Measurements from ENCODE around the gene LYST. TPM values are rescaled to one million over a fixed set of nuclear protein-coding genes. Genes with fewer than 3 reads are reported as not detected.

Gene LYST
- total RNA-seq, 2 experiments from 2014 or later = 4.0 to 8.2 TPM

DNA sequence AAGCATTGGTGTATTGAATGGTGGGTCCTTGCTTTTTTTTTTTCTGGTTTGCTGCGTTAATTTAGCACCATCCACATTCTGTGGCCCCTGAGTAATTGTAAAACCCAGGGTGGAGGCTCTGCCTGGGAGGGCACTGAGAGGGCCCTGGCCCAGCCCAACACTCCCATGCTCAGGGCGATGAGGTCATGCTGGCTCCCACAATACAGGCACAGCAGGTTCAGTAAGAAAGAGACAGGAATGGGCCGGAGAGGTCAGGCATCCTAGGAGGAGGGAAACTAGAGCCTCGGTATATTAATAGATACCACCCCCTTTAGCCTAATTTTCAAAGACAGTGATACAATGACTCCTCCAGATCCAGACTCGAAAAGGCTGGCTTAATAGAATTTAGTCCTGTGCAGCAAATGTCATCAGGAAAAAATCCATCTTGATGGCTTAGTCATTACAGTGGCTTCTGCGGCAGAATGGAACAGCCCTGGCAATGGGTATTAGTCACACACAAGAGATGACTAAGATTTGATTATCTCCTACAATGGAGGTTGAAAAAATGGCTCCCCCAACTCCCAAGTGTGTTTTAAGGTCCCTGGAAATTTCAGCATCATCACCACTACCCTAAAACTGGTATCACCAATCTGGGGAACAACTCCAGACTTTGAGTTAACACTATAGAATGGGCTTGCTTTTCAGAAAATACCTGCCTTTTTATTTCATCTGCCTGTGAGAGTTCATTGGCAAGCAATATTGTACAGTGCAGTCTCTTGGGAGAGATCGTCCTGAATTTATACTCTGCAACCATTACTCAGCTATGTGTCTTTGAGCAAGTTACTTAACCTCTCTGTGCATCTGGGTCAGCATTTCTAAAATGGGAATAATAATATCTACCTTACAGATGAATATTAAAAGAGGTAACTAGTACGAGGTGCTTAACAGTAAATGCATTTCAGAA, 43.9 kb upstream of the LYST start:
- H3K9me2 ChIP-seq (ENCODE audit: insufficient read depth, low read length) = no peaks in the 10 kb centered on the region
- POLR2A ChIA-PET = no interaction called here
- H2AFZ ChIP-seq (ENCODE audit: low read length) = no peak overlapping the region
- H3K9me3 ChIP-seq (ENCODE audit: low read length) = no peaks in the 10 kb centered on the region
- no peak overlapping the region for H3K4me2 ChIP-seq (ENCODE audit: low read length)
- DNase-seq (ENCODE audit: low spot score) = no peak
- no peak overlapping the region for H3K4me3 ChIP-seq (ENCODE audit: low read depth, low read length, poor library complexity, severe bottlenecking)
- BruUV-seq (replicated peaks) = no TSS peak
- no peaks in the 10 kb centered on the region for H3K36me3 ChIP-seq (ENCODE audit: insufficient read depth, low read length)
- CTCF ChIA-PET (ENCODE audit: unreplicated experiment) = no interaction called here
- intact Hi-C loops (cut with micrococcal nuclease; ENCODE audit: unreplicated experiment) = no loop called here
- no peaks in the 10 kb centered on the region for H3K4me1 ChIP-seq (ENCODE audit: insufficient read depth, low read length, poor library complexity, severe bottlenecking)
- no peak for TF ChIP-seq EZH2phosphoT487 (IDR thresholded peaks at IDR 0.05; ENCODE audit: borderline replicate concordance, low read depth, low read length)
- TF ChIP-seq, protein P1, sequence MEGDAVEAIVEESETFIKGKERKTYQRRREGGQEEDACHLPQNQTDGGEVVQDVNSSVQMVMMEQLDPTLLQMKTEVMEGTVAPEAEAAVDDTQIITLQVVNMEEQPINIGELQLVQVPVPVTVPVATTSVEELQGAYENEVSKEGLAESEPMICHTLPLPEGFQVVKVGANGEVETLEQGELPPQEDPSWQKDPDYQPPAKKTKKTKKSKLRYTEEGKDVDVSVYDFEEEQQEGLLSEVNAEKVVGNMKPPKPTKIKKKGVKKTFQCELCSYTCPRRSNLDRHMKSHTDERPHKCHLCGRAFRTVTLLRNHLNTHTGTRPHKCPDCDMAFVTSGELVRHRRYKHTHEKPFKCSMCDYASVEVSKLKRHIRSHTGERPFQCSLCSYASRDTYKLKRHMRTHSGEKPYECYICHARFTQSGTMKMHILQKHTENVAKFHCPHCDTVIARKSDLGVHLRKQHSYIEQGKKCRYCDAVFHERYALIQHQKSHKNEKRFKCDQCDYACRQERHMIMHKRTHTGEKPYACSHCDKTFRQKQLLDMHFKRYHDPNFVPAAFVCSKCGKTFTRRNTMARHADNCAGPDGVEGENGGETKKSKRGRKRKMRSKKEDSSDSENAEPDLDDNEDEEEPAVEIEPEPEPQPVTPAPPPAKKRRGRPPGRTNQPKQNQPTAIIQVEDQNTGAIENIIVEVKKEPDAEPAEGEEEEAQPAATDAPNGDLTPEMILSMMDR (conservative IDR thresholded peaks at IDR 0.05; ENCODE audit: low read length) = no peak
- no peaks in the 10 kb centered on the region for H4K20me1 ChIP-seq (ENCODE audit: insufficient read depth, low read length)
- no peak overlapping the region for H3K27ac ChIP-seq (ENCODE audit: low read depth, low read length, poor library complexity, severe bottlenecking)
- no peaks in the 10 kb centered on the region for H3K79me2 ChIP-seq (ENCODE audit: insufficient read depth, low read depth, low read length)

DNA sequence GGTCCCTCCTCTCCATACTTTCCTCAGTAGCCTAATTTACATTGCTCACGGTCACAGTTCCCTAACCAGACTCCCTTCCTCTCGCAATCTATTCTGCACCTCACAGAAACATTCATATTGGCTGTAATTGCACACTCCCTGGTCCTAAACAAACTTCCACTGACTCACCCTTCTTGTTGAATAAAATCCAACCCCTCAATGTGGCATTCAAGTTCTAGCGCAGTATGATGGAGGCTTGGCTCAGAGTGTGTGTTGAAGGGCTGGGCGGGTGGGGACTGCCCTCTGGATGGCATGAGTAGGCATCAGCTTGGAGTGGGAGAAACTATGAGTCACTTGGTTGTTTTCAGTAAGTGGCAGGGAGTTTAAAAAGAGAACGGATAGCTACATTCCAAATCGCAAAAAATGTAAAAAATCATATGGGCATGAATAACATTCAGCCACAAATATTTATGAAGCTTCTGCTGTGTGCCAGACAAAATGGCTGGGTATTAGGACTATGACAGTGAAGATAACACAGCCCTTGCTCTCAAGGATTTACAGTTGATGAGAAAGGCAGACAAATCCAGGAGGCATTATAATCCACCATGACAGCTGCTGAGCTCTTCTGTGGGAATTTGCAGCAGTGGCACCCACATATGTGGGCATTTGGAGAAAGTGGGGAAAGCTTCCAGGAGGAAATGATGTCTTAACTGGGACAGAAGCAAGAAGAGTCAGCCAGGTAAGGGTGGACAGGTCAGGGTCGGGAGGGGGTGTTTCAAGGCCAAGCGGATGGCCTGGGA, 42.2 kb upstream of the LYST start:
- no peak for TF ChIP-seq EZH2phosphoT487 (IDR thresholded peaks at IDR 0.05; ENCODE audit: borderline replicate concordance, low read depth, low read length)
- TF ChIP-seq, protein P1 (conservative IDR thresholded peaks at IDR 0.05; ENCODE audit: low read length) = no peak
- H3K4me3 ChIP-seq (ENCODE audit: low read depth, low read length, poor library complexity, severe bottlenecking) = no peak overlapping the region
- H3K4me2 ChIP-seq (ENCODE audit: low read length) = no peak overlapping the region
- no peaks in the 10 kb centered on the region for H3K4me1 ChIP-seq (ENCODE audit: insufficient read depth, low read length, poor library complexity, severe bottlenecking)
- ChIA-PET POLR2A (no interaction called here), CTCF (ENCODE audit: unreplicated experiment) (no interaction called here)
- H4K20me1 ChIP-seq (ENCODE audit: insufficient read depth, low read length) = no peaks in the 10 kb centered on the region
- intact Hi-C loops (cut with micrococcal nuclease; ENCODE audit: unreplicated experiment) = no loop called here
- H2AFZ ChIP-seq (ENCODE audit: low read length) = no peak overlapping the region
- no peaks in the 10 kb centered on the region for H3K9me3 ChIP-seq (ENCODE audit: low read length)
- H3K36me3 ChIP-seq (ENCODE audit: insufficient read depth, low read length) = no peaks in the 10 kb centered on the region
- no peak overlapping the region for H3K27ac ChIP-seq (ENCODE audit: low read depth, low read length, poor library complexity, severe bottlenecking)
- no peaks in the 10 kb centered on the region for H3K79me2 ChIP-seq (ENCODE audit: insufficient read depth, low read depth, low read length)
- DNase-seq (ENCODE audit: low spot score) = no peak
- no peaks in the 10 kb centered on the region for H3K9me2 ChIP-seq (ENCODE audit: insufficient read depth, low read length)
- BruUV-seq (replicated peaks) = no TSS peak

All from OCI-LY7 (cell line).